ENCODE data around the gene CDH8.

CDH8 gene

GRCh38 chr16:62034231-62035114 is 1.8 kb downstream of the CDH8 start:
- no peak overlapping the region for H3K4me3 ChIP-seq (ENCODE audit: control insufficient read depth, low read depth, low read length)
- DNase-seq (ENCODE audit: low read depth), result no peak
- no peak for TF ChIP-seq CTCF (conservative IDR thresholded peaks at IDR 0.05; ENCODE audit: control insufficient read depth, insufficient read depth, low read depth, low read length)

GRCh38 chr16:62033065-62033464 is 3.2 kb downstream of the CDH8 start:
- no peak overlapping the region for H3K4me3 ChIP-seq (ENCODE audit: control insufficient read depth, low read depth, low read length)
- no peak for DNase-seq (ENCODE audit: low read depth)
- TF ChIP-seq CTCF (conservative IDR thresholded peaks at IDR 0.05; ENCODE audit: control insufficient read depth, insufficient read depth, low read depth, low read length), result no peak

- DNase-seq (ENCODE audit: low read depth), result no peak
- H3K4me3 ChIP-seq (ENCODE audit: control insufficient read depth, low read depth, low read length), result no peak overlapping the region
- no peak for TF ChIP-seq CTCF (conservative IDR thresholded peaks at IDR 0.05; ENCODE audit: control insufficient read depth, insufficient read depth, low read depth, low read length)
Observed at GRCh38 chr16:62029947-62030346, 6.3 kb downstream of the CDH8 start.

- H3K4me3 ChIP-seq (ENCODE audit: control insufficient read depth, low read depth, low read length), result no peak overlapping the region
- TF ChIP-seq CTCF (conservative IDR thresholded peaks at IDR 0.05; ENCODE audit: control insufficient read depth, insufficient read depth, low read depth, low read length), result no peak
- DNase-seq (ENCODE audit: low read depth), result no peak
Observed at GRCh38 chr16:62022688-62023087, 13.6 kb downstream of the CDH8 start.

- DNase-seq (ENCODE audit: low read depth), result no peak
- H3K4me3 ChIP-seq (ENCODE audit: control insufficient read depth, low read depth, low read length), result no peak overlapping the region
- TF ChIP-seq CTCF (conservative IDR thresholded peaks at IDR 0.05; ENCODE audit: control insufficient read depth, insufficient read depth, low read depth, low read length), result no peak
Observed at GRCh38 chr16:62021161-62021581, 15.1 kb downstream of the CDH8 start.

GRCh38 chr16:62020681-62021080 is 15.6 kb downstream of the CDH8 start:
- TF ChIP-seq CTCF (conservative IDR thresholded peaks at IDR 0.05; ENCODE audit: control insufficient read depth, insufficient read depth, low read depth, low read length), result no peak
- no peak for DNase-seq (ENCODE audit: low read depth)
- H3K4me3 ChIP-seq (ENCODE audit: control insufficient read depth, low read depth, low read length), result no peak overlapping the region
